Measurements from ENCODE around the gene NRDE2.
A peak's percentile ranks its signal among the peaks of the same experiment; 100 is the strongest.
"Not testable (repeated sequence)": the region's sequence is repeated elsewhere in the genome, so short reads cannot be mapped to it uniquely, and the experiment has no call there.

The NRDE2 gene

GRCh38 chr14:90341232-90341631 is 9.5 kb upstream of the NRDE2 start:
- not testable (repeated sequence) for ATAC-seq

DNA sequence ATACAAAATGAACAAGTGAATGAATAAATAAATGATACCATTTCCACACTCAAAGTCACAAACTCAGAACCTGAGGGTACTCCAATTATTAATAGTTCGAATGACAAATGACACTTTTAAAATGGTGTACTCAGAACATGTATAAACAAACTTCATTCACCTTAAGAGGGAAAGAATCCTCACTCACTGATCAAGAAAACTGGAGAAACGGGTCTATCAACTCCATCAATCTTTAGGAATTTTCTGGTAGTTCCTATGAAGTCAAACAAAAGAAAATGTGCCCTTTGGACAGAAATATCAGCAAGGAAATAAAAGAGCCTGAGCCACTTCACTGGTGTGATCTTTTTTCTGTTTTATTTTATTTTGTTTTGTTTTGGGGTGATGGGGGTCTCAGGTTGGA is 5.2 kb upstream of the NRDE2 start:
- no peak for ATAC-seq

DNA sequence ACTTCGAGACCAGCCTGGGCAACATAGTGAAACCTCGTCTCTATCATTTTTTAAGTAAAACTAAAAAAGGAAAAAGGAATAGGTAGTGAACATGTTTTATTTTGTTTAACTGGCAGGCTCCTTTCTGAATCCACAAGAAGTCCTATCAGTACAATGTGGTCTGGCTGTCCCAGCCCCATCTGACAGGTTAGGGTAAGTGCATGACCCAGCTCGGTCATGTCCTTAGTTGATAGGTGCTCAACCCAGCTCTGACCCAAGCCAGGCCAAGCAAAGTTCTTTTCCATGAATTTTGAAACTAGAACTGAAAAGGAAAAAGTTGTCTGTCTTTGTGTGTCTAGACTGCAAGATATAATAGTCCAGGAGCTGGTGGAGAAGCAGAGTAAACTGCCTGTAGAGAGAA is 4.7 kb upstream of the NRDE2 start:
- no peak for ATAC-seq

- ATAC-seq: no peak
Measured at GRCh38 chr14:90332271-90332584, 487 bp upstream of the NRDE2 start.

- ATAC-seq: no peak
Measured at GRCh38 chr14:90330203-90331196, 1.2 kb downstream of the NRDE2 start.

DNA sequence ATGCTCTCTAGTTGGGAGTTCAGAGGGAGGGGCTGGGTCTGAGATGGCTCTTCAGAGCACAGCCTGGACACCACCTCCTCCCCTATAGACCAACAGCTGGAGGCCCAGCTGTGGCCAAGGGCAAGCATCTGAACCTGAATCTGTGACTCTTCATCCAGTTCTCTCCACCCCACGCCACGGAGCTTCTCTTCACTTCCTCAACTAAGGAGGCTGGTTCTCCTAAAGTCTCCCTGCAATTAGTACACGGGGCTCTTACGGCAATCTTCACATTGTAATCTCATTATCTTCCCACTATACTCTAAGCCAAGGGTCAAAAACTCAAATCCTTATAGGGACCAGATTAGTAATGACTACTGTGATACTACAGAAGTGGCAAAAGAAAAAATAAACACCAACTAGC is 9.8 kb downstream of the NRDE2 start:
- no peak for ATAC-seq

DNA sequence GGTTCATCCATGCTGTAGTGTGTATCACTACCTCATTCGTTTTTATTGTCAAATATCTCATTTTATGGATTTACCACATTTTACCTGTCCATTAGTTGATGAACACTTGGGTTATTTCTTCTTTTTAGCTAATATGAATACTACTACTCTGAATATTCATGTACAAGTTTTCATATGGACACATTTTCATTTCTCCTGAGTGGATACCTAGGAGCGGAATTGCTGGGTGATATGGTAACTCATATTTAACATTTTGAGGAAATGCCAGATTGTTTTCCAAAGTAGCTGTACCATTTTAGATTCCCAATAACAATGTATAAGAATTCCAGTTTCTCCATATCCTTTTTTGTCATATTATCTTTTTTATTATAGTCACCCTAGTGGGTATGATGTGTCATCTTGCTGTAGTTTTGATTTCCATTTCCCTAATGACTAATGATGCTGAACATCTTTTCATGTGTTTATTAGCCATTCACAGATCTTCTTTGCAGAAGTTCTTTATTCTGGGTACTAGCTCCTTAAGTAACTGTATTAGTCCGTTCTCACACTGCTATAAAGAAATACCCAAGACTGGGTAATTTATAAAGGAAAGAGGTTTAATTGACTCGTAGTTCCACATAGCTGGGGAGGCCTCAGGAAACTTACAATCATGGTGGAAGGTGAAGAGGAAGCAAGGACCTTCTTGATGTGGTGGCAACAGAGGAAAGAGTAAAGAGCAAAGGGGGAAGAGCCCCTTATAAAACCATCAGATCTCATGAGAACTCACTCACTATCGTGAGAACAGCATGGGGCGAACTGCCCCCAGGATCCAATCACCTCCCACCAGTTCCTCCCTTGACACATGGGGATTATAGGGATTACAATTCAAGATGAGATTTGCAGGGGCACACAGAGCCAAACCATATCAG is 11.9 kb downstream of the NRDE2 start:
- peak; percentile 81 to 92 for ATAC-seq

DNA sequence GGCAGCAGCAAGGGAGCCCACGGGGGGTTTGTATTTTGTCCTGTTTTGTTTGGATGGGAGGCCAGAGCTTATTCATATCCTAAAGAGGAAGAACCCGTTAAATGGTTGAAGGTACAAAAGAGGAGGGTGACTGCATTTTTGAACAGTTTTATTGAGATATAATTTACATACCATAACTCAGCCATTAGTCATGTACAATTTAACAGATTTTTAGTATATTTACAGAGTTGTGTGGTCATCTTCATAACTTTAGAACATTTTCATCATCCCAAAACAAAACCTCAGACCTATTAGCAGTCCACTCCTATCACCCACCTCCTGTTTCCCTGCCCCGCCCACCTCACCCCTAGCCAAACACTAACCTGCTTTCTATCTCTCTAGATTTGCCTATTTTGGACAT is 12.6 kb downstream of the NRDE2 start:
- no peak for ATAC-seq

GRCh38 chr14:90318016-90318415 is 13.7 kb downstream of the NRDE2 start:
- no peak for ATAC-seq

DNA sequence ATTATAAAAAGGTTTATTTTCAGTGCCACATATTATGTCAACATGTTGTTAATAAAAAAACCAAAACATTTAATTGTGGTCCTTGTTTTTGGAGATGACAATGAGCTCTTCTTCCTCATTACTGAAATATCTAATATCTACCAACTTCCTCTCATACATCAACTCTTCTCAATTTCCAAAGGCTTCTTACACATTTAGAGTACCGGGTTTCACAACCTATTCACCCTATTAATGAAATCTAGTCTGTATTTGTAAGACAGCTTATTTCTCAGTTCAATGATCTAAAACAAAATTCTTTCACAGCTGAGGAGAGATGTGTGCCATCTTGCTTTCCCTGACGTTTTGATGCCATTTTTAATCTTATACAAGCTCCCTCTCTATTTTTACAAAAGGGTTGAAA is 14.5 kb downstream of the NRDE2 start:
- no peak for ATAC-seq

GRCh38 chr14:90308561-90308960 is 23.2 kb downstream of the NRDE2 start:
- no peak for ATAC-seq

DNA sequence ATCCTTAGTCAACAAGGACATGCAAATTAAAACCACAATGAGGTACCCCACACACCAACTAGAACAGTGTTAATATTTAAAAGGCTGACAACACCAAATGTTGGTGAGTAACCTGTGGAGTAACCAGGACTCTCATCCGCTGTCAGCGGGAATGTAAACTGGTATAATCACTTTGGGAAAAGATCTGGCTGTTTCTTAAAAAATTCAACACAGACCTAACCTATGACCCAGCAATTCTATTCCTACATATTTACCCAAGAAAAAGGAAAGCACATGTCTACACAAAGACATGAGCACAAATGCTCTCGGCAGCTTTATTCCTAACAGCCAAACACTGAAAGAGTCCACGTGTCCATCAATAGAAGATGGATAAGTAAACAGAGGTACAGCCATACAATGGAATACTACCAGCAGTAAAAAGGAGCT is 26.6 kb downstream of the NRDE2 start:
- no peak for ATAC-seq

DNA sequence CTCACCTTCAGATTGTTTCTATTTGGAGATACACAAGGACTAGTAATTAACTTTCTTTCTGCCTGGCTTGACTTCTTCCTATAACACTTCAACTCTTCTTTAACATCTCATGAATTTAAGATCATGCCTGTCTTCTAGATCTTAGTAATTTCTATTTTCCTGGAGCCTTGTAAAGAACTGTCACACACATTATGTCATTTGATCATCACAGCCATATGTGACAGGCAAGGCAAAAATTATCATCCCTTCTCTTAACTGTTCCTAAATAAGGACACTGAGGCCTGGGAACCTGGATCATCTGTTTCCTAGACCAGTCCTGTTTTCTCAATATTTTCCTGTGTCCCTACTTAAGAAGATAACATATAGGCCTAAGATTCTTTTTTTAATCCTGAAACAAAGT is 27.2 kb downstream of the NRDE2 start:
- ATAC-seq: no peak

GRCh38 chr14:90303473-90303872 is 28.3 kb downstream of the NRDE2 start:
- ATAC-seq: no peak

- ATAC-seq: no peak
Measured at GRCh38 chr14:90302529-90303303, 29.0 kb downstream of the NRDE2 start.

- no peak for ATAC-seq
Measured at GRCh38 chr14:90301668-90302090, 30.1 kb downstream of the NRDE2 start.

DNA sequence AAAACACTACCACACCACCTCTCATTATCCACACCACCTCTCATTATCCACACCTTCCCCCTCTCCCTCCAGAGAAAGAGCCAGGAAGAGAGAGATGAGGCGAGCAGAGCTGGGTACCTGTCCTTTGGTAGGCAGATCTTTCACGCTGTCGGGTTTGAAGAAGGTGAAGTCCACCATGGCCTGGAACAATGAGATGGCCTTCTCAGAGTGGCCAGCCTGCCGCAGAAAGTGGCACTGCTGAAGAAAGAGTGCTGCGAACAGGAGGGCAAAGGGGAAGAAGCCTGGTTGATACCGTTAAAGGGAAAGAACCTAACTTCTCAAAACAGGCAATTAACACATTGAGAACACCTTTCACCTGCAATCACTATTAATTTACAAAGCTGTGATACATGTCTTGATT is 30.6 kb downstream of the NRDE2 start:
- no peak for ATAC-seq

GRCh38 chr14:90300611-90301047 is 31.1 kb downstream of the NRDE2 start:
- ATAC-seq: no peak

GRCh38 chr14:90299408-90299807 is 32.3 kb downstream of the NRDE2 start:
- ATAC-seq: no peak

DNA sequence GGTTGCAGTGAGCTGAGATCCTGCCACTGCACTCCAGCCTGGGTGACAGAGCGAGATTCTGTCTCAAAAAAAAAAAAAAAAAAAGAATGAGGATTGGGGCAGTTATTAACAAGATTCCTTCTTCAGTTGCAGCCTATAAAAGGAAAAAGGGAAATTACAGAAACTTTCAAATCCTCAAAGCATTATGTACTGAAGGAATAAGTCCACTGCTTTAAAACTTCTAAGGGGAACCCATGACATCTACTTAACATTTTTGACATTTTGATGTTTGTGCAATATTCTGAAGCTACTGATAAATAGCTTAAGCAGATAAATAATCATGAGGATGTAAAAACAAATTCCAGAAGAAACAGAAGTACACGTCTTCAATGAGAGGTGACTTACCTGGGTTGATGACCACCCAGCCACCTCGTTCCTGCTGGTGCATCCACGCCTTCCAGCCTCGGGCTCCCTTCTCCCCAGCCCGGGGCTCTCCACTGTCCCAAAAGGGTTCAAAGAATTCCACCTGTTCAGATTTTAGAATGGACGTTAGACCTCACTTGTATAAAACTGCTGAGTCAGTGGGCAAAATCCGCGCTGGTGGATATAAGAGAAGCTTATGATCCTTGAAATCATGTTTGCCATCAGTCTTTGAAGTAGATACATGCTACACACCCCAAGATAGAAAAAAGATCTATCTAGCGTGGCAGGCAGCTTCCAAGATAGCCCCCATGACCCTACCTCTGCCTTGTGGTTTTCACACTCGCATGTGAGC is 33.7 kb downstream of the NRDE2 start:
- no peak for ATAC-seq

GRCh38 chr14:90296641-90297040 is 35.1 kb downstream of the NRDE2 start:
- no peak for ATAC-seq
